ENCODE measurements around the gene FLNA. TPM values are rescaled to one million over a fixed set of nuclear protein-coding genes. Genes with fewer than 3 reads are reported as not detected.
"Not testable (repeated sequence)": the region's sequence is repeated elsewhere in the genome, so short reads cannot be mapped to it uniquely, and the experiment has no call there.

FLNA gene
- total RNA-seq, 1 donor = 933 TPM

DNA sequence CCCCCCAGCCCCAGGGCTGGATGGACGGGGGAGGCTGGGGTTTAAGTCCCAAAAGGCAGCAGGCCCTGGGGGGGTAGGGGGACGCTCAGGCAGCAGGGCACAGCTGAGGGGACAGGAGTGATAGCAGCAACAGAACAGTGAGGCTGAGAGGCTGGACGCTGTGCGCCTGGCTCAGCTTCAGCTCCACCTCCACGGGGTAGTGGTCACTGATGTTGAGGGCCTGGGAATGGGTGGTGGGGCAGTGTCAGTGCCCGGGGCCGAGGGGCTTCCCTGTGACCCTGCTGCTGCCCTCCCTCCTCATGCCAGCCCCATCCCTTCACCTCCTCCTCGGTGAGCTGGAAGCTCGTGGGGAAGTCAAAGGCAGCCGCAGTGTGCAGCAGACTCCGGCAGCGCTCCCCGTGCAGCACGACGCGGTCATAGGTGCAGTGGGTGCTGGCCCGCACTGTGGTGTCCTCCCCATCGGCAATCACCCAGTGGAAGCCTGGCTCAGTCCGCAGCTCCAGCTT lies 28.2 kb upstream of the FLNA start:
- Histone ChIP-seq H3K9me3 (ENCODE audit: low read depth, low read length) (no peaks in the 10 kb centered on the region), H3K27me3 (ENCODE audit: insufficient read depth, low read length) (no peaks in the 10 kb centered on the region), H3K4me3 (ENCODE audit: low read length) (no peak overlapping the region), H3K4me1 (ENCODE audit: insufficient read depth, low read length) (peaks cover 16% of the 10 kb centered on the region)

DNA sequence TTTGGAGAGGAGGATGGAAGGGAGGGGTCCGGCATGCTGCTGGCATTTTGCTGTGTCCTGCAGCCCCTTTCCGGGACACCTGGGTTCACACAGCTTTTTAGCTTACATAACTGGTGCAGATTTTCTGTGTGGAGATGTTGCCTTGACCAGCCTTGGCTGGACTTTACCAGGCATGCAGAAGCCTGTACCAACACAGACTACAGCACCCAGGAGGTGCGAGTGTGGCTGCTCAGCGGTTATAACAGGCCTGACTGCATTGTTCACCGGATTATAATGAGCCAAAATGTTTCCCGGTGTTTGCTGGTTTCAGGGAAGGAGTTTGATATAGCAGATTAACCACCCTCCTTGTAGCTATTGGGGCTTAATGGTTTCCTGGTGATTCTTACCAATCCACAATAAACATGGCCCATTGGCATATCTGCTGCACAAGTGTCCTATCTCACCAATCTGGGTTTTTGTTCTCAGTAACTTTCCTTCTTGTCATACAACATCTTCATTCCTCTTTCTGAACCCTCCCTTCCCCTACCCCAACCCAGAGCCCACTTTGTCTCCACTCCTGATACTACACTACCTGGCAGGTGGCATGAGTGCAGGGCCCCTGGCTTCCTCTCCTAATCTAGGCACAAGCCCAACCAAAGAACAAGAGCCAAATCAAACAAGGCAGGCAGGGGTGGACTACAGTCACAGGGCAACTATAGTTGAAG lies 27.6 kb upstream of the FLNA start:
- Histone ChIP-seq H3K27me3 (ENCODE audit: insufficient read depth, low read length) (no peaks in the 10 kb centered on the region), H3K9me3 (ENCODE audit: low read depth, low read length) (no peaks in the 10 kb centered on the region), H3K4me1 (ENCODE audit: insufficient read depth, low read length) (peaks cover 18% of the 10 kb centered on the region), H3K4me3 (ENCODE audit: low read length) (no peak overlapping the region)

DNA sequence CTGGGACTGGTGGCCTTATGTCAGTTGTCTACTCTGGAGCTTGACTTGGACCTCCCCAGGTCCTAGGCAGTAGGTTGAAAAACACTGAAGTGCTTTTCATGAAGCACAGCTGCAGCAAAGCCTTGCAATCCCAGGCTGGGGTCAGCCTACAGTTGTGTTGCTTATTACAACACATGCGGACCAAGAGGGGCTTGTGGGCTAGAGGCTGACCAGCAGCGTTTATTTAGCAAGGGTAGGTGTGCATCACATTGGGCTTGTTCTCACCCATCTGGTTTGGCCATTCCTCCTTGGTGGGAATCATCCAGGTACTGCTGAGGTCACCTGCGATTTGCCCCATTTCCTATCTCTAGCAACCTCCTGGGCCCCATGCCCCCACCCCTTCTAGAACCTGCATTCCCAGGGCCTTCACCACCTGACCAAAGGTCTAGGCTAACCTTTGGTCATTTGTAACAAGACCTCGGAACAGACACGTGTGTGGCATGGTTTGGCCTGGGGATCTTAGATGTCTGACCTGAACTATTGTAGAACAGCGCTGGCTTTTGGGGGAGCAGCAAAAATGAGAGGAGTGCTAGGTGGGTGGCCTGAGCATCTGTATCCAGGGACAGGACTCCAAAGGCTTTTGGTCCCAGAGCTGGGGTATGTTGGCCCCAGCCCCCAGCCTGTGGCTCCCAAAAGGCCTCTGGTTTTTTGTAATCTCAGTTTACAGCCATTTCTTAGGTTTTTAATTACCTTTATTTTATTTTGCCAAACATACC lies 26.8 kb upstream of the FLNA start:
- Histone ChIP-seq H3K4me1 (ENCODE audit: insufficient read depth, low read length) (peaks cover 21% of the 10 kb centered on the region), H3K9me3 (ENCODE audit: low read depth, low read length) (no peaks in the 10 kb centered on the region), H3K27me3 (ENCODE audit: insufficient read depth, low read length) (no peaks in the 10 kb centered on the region), H3K4me3 (ENCODE audit: low read length) (no peak overlapping the region)

DNA sequence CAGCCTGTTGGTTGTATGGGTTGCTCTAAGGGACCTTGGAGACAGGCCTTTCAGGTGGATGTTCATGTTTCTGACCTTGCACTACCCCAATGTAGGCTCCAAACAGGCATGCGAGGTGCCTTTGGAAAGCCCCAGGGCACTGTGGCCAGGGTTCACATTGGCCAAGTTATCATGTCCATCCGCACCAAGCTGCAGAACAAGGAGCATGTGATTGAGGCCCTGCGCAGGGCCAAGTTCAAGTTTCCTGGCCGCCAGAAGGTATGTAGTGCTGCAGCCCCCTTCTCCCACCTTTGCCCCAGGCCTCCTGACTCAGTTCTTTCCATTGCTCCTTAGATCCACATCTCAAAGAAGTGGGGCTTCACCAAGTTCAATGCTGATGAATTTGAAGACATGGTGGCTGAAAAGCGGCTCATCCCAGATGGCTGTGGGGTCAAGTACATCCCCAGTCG lies 26.0 kb upstream of the FLNA start:
- H3K27me3 ChIP-seq (ENCODE audit: insufficient read depth, low read length); H3K4me3 ChIP-seq (ENCODE audit: low read length); H3K9me3 ChIP-seq (ENCODE audit: low read depth, low read length): not testable (repeated sequence)
- peaks cover 21% of the 10 kb centered on the region for H3K4me1 ChIP-seq (ENCODE audit: insufficient read depth, low read length)

DNA sequence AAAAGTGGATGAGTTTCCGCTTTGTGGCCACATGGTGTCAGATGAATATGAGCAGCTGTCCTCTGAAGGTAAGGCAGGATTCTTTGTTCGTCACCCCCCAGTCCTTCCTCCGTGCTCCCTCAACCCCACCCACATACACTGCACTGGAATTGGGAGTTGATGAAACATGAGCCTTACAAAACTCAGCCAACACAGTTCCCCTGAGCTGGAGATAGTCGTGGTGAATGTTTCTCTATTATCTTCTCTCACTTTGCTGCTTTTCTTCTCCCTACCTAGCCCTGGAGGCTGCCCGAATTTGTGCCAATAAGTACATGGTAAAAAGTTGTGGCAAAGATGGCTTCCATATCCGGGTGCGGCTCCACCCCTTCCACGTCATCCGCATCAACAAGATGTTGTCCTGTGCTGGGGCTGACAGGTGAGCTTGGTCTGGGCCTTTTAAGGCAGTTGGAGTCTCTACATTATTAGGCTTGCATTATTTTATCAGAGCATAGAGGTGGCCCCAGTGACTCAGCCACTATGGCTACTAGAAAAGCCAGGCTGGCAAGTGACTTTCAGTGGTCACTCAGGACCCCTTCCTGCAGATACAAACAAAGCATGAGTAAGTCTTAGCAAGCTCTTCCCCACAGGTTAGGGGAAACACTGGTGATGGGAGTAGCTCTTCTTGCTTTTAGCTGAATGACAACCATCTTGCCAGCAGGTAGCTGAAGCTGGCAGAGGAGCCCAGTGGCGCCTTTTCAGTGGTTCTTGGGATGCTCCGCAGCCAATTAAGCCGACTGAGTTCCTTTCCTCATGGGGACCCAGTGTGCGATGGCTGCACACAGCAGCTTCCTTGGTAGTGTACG lies 25.3 kb upstream of the FLNA start:
- H3K4me1 ChIP-seq (ENCODE audit: insufficient read depth, low read length) = peaks cover 21% of the 10 kb centered on the region
- H3K4me3 ChIP-seq (ENCODE audit: low read length) = peak overlapping the region; percentile 92
- H3K27me3 ChIP-seq (ENCODE audit: insufficient read depth, low read length) = no peaks in the 10 kb centered on the region
- no peaks in the 10 kb centered on the region for H3K9me3 ChIP-seq (ENCODE audit: low read depth, low read length)

DNA sequence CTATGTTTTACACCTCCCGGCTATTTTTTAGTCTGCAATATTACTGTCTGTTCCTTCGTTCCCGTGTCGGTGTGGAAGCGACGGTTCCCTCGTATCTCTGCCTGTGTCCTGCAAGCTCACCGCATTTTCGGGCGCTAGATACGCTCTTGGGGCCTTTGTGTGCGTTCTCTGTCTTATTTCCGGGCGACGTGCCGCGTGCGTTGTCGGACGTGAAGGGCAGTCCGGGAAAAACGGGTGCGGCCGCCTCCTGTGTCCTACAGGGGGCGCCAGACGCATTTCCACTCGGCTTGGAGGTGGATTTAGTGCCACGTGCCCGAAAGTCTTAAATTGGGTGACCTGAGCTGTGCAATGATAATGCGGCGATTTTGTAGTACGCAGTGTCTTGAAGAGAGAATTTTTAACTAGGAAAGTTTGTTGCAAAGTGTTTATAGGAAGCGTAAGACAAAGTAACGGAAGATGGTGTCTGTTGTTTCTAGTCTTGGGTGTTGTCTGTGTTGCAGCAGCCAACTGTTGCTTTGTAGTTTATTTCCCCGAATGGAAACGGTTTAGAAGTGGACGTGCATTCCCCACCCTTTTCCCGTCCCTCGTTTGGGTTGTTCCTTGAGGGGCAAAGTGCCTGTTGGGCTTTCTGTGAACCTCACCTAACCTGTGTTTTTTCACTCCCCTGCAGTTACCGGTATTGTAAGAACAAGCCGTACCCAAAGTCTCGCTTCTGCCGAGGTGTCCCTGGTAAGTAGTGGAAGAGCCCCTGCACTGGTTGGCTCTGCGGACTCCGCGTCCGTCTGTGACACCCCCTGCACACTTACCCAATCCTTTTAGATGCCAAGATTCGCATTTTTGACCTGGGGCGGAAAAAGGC lies 24.5 kb upstream of the FLNA start:
- H3K27me3 ChIP-seq (ENCODE audit: insufficient read depth, low read length) = no peaks in the 10 kb centered on the region
- H3K4me3 ChIP-seq (ENCODE audit: low read length) = peak overlapping the region; percentile 92
- H3K4me1 ChIP-seq (ENCODE audit: insufficient read depth, low read length) = peaks cover 21% of the 10 kb centered on the region
- H3K9me3 ChIP-seq (ENCODE audit: low read depth, low read length) = no peaks in the 10 kb centered on the region

DNA sequence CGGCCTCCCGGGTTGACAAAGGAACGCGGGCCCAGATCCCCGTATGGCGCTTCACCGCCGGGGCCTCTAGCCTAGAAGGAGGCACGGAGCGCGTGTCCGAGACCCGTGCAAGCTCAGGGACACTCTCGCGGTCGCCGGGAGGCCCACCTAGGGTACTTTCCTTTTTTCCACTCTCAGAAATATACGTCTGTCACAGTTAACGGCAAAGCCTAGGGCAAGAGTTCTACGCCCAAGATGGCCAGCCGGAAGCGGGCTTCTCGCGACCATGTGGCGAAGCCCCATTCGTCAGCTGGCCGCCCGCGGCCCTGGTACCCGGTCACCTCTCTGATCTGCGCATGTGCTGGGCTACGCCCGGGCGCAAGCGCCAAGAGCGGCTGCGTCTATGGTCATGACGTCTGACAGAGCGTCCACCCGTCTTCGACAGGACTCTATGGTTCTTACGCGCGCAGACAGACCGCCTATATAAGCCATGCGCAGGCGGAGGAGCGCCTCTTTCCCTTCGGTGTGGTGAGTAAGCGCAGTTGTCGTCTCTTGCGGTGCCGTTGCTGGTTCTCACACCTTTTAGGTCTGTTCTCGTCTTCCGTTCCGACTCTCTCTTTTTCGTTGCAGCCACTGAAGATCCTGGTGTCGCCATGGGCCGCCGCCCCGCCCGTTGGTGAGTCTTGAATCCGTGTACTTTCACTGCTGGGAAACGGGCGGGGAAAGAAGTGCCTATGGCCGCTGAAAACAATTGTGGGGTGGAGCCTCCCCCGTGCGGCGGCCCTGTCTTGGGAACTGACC lies 23.6 kb upstream of the FLNA start, which contains the start of gene RPL10:
RPL10 (plus strand) TSS at position 490 of the 780 bp plus-strand sequence; CDS start at position 633, 143 bp downstream.
- Histone ChIP-seq H3K4me1 (ENCODE audit: insufficient read depth, low read length) (peaks cover 21% of the 10 kb centered on the region), H3K4me3 (ENCODE audit: low read length) (peak within 1 kb of the TSS; percentile 92), H3K27me3 (ENCODE audit: insufficient read depth, low read length) (no peaks in the 10 kb centered on the region), H3K9me3 (ENCODE audit: low read depth, low read length) (no peaks in the 10 kb centered on the region)

DNA sequence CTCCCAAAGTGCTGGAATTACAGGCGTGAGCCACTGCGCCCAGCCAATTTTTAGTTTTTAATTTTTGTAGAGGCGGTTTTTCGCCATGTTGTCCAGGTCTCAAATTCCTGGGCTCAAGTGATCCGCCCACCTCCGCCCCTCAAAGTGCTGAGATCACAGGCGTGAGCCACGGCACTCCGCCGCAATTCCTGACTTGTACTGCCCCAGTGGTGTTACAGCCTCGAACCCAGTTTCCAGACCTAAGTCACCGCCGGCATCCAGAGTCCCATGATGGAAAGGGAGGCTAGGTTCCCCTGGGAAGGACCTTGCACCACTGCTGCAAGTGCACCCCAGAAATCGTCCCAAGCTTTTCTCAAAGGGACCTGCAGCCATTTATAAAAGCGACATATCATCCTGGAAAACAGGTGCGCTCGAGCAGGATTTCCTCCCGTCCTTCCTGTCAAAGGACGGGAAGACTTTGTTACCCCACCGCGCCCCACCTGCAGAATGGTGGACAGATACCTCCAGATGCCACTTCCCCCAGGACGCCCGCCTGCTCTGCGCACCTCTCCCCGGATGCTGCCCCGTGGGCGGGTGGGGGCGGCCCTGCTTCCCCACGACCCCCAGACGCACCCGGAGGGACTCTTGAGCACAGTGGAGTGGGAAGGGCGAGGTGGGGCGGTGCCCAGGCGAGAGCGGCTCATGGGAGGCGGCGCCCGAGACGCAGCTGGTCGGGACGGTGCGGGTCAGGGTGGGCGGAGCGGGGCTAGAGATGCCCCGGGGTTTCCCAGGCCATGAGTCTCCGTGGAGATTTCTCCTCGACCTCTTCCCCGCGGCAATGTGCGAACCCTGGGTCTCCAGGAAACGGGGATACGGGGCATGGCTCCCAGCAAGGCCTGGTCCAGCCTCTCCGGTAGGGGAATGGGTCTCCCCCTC lies 22.8 kb upstream of the FLNA start:
- peaks cover 21% of the 10 kb centered on the region for H3K4me1 ChIP-seq (ENCODE audit: insufficient read depth, low read length)
- no peaks in the 10 kb centered on the region for H3K27me3 ChIP-seq (ENCODE audit: insufficient read depth, low read length)
- H3K4me3 ChIP-seq (ENCODE audit: low read length) = peak overlapping the region; percentile 92
- H3K9me3 ChIP-seq (ENCODE audit: low read depth, low read length) = no peaks in the 10 kb centered on the region

DNA sequence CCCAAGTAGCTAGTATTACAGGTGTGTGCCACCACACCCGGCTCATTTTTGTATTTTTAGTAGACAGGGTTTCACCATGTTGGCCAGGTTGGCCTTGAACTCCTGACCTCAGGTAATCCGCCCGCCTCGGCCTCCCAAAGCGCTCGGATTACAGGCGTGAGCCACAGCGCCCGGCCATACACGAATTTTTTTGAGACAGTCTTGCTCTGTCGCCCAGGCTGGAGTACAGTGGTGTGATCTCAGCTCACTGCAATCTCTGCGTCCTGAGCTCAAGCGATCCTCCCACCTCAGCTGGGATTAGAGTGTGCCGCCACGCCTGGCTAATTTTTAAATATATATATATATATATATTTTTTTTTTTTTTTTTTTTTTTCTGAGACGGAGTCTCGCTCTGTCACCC lies 21.9 kb upstream of the FLNA start:
- H3K9me3 ChIP-seq (ENCODE audit: low read depth, low read length); H3K4me3 ChIP-seq (ENCODE audit: low read length); H3K27me3 ChIP-seq (ENCODE audit: insufficient read depth, low read length): not testable (repeated sequence)
- H3K4me1 ChIP-seq (ENCODE audit: insufficient read depth, low read length) = peaks cover 21% of the 10 kb centered on the region

DNA sequence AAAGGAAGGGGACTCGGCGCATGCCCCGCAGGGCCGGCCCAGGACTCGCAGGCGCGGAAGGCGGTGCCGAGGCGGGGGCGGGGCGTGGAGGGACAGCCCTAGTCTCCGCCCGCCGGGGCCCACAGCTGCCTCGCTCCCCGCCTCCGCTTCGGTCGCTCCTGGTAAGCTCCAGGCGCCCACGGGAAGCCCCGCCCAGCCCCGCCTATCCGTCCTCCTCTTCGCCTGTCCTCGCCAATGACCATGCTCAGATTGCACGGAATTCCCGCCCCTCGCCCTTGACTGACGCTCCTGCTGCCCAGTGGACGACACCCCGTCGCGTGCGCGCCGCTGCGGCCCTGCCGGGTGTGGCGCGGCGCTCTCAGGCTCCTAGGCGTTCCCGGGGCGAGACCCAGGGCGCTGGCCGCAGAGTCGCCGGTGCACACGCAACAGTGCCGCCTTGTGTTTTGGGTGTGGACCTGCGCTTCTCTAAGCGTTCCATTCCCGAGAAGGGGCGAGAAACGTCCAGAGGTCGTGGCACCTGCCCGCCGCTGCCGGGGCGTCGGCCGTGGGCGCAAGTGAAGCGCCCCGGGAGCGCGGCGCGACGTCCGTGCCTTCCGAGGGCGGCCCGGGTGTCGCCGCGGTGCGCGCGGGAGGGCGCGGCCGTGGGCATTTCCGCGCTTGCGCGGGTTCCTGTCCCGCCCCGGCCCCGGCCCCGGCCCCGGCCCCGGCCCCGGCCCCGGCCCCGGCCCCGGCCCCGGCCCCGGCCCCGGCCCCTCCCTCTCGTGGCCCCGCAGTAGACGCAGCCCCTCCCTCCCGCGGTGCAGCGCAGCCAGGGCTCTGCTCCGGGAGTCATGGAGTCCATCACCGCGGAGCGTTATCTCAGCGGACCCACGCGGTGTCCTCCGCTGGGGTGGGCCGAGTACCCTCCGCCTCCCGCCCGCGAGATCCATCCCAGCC lies 15.6 kb upstream of the FLNA start:
- H3K9me3 ChIP-seq (ENCODE audit: low read depth, low read length) = not testable (repeated sequence)

DNA sequence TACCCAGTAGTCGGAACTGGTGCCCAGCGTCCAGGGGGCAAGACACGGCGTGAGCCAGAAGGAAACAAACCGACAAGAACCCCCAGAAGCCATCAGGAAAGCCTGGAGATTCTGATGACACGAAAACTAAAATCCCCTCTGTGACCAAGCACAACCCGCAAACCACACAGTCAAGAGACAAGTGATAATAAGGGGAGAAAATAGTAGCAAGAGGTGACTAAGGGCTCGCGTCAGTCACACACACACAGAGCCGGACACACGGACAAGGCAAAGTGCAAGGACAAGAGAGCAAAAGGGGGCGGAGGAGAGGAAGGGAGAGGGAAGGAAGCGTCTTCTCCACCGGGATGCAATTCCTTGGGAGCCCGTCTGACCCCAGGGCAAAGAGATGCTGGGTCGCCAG lies 14.2 kb upstream of the FLNA start:
- not testable (repeated sequence) for H3K27me3 ChIP-seq (ENCODE audit: insufficient read depth, low read length); H3K4me1 ChIP-seq (ENCODE audit: insufficient read depth, low read length); H3K9me3 ChIP-seq (ENCODE audit: low read depth, low read length); H3K4me3 ChIP-seq (ENCODE audit: low read length)

More for the DNA sequence above, 15.6 kb upstream of the FLNA start:
- H3K4me1 ChIP-seq (ENCODE audit: insufficient read depth, low read length); H3K4me3 ChIP-seq (ENCODE audit: low read length); H3K27me3 ChIP-seq (ENCODE audit: insufficient read depth, low read length): not testable (repeated sequence)

DNA sequence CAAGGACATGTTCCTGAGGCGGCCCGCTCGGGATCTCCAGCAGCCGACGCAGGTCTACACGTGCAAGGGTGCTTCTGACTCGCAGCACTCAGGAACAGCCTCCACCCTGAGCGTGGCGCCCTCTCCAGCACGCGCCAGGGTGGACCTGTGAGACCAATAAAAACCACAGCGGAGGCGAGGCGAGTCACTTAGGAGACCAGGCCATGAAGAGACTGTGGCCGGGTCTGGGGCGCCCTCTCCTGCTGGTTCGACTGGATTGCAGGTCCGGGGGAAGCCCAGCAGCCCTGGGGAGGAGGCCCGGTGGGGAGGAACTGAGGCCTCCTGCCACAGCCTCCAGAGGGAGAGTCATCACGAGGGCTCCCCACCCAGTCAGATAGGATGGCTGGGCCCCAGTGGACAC lies 13.7 kb upstream of the FLNA start:
- H3K4me1 ChIP-seq (ENCODE audit: insufficient read depth, low read length); H3K9me3 ChIP-seq (ENCODE audit: low read depth, low read length); H3K27me3 ChIP-seq (ENCODE audit: insufficient read depth, low read length); H3K4me3 ChIP-seq (ENCODE audit: low read length): not testable (repeated sequence)

All from mononuclear cell (primary cell).